Measurements from ENCODE around the gene SEMA4D. TPM values are rescaled to one million over a fixed set of nuclear protein-coding genes. Genes with fewer than 3 reads are reported as not detected.

The SEMA4D gene
- polyA plus RNA-seq, 1 experiment: 0.50 TPM

GRCh38 chr9:89492586-89492985 lies 5.3 kb downstream of the SEMA4D start:
- CTCF ChIA-PET: no interaction called here
- POLR2A ChIA-PET: no interaction called here

DNA sequence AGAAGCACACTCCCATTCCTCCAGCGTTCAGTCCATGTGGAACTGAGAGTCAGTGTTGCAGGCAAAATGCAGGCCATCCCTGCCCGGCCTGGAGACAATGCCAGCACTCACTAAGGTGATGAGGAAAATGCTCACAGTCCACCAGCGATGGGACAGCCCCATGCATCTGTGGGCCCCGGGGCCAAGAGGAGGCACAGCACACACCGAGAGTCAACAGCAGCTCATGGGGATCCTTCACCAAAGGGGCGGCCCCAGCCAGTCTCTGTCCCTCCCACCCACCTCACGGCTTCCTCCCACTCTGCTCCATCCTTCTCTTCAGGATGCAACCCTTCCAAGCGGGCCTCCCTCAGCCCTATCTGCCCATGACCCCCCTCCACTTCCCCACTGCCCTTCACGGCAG lies 6.2 kb downstream of the SEMA4D start:
- POLR2A ChIA-PET: no interaction called here
- Histone ChIP-seq H3K27me3 (ENCODE audit: control insufficient read depth, insufficient read depth, low read length) (peaks cover under 1% of the 10 kb centered on the region; the same call in 1 of the 2 replicates), H3K36me3 (ENCODE audit: control insufficient read depth, insufficient read depth, low read length) (no peaks in the 10 kb centered on the region), H3K4me3 (ENCODE audit: low read depth, low read length) (no peak overlapping the region)
- no peak for DNase-seq (ENCODE audit: low read depth)
- no peak for TF ChIP-seq CTCF (IDR thresholded peaks at IDR 0.05; ENCODE audit: insufficient read depth, low read depth, low read length)
- CTCF ChIA-PET: no interaction called here

More at GRCh38 chr9:89492586-89492985, 5.3 kb downstream of the SEMA4D start:
- no peak for DNase-seq (ENCODE audit: low read depth)
- no peak for TF ChIP-seq CTCF (IDR thresholded peaks at IDR 0.05; ENCODE audit: insufficient read depth, low read depth, low read length)
- Histone ChIP-seq H3K36me3 (ENCODE audit: control insufficient read depth, insufficient read depth, low read length) (no peaks in the 10 kb centered on the region), H3K4me3 (ENCODE audit: low read depth, low read length) (no peak overlapping the region), H3K27me3 (ENCODE audit: control insufficient read depth, insufficient read depth, low read length) (peaks cover 4% of the 10 kb centered on the region)

GRCh38 chr9:89489548-89490530 lies 8.1 kb downstream of the SEMA4D start:
- Histone ChIP-seq H3K4me3 (ENCODE audit: low read depth, low read length) (no peak overlapping the region), H3K36me3 (ENCODE audit: control insufficient read depth, insufficient read depth, low read length) (no peaks in the 10 kb centered on the region), H3K27me3 (ENCODE audit: control insufficient read depth, insufficient read depth, low read length) (no peaks in the 10 kb centered on the region)
- TF ChIP-seq CTCF (IDR thresholded peaks at IDR 0.05; ENCODE audit: insufficient read depth, low read depth, low read length): no peak
- ChIA-PET CTCF (interaction anchor here (1.2 kb wide), 1 partner anchor 15 kb away, joined by 3 read pairs; no protein-coding TSS in a partner anchor), POLR2A (no interaction called here)
- no peak for DNase-seq (ENCODE audit: low read depth)

GRCh38 chr9:89488936-89489335 lies 9.0 kb downstream of the SEMA4D start:
- Histone ChIP-seq H3K4me3 (ENCODE audit: low read depth, low read length) (no peak overlapping the region), H3K36me3 (ENCODE audit: control insufficient read depth, insufficient read depth, low read length) (no peaks in the 10 kb centered on the region), H3K27me3 (ENCODE audit: control insufficient read depth, insufficient read depth, low read length) (no peaks in the 10 kb centered on the region)
- CTCF ChIA-PET: interaction anchor here (1.2 kb wide), 1 partner anchor 14 kb away, joined by 3 read pairs; no protein-coding TSS in a partner anchor
- no peak for TF ChIP-seq CTCF (IDR thresholded peaks at IDR 0.05; ENCODE audit: insufficient read depth, low read depth, low read length)
- DNase-seq (ENCODE audit: low read depth): no peak
- POLR2A ChIA-PET: no interaction called here

DNA sequence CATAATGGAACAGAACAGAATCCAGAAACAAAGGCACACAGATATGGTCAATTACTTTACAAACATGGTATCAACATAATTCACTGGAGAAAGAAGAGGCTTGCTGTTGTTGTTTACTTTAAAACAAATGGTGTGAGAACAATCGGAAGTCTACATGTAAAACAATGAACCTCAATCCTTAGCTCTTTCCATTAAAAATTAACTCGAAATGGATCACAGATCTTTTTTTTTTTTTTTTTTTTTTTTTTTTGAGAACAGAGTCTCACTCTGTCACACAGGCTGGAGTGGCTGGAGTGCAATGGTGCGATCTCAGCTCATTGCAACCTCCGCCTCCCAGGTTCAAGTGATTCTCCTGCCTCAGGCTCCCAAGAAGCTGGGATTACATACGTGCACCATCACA lies 9.8 kb downstream of the SEMA4D start:
- CTCF ChIA-PET: no interaction called here
- no peak for TF ChIP-seq CTCF (IDR thresholded peaks at IDR 0.05; ENCODE audit: insufficient read depth, low read depth, low read length)
- no peak overlapping the region for H3K4me3 ChIP-seq (ENCODE audit: low read depth, low read length)
- no peak for DNase-seq (ENCODE audit: low read depth)
- H3K27me3 ChIP-seq (ENCODE audit: control insufficient read depth, insufficient read depth, low read length): no peaks in the 10 kb centered on the region
- POLR2A ChIA-PET: no interaction called here
- no peaks in the 10 kb centered on the region for H3K36me3 ChIP-seq (ENCODE audit: control insufficient read depth, insufficient read depth, low read length)

All from BJ (cell line).